Measurements from ENCODE around the gene CYRIA.

CYRIA gene

GRCh38 chr2:16637304-16637703, 28.3 kb downstream of the CYRIA start:
- H3K4me3 ChIP-seq (ENCODE audit: low read length): no peak overlapping the region
- no peak for DNase-seq (ENCODE audit: low read depth, low spot score)

GRCh38 chr2:16635791-16636699, 29.6 kb downstream of the CYRIA start:
- DNase-seq (ENCODE audit: low read depth, low spot score): peak; percentile 54
- peak overlapping the region; percentile 13 for H3K4me3 ChIP-seq (ENCODE audit: low read length)

GRCh38 chr2:16633621-16634430, 31.8 kb downstream of the CYRIA start:
- no peak overlapping the region for H3K4me3 ChIP-seq (ENCODE audit: low read length)
- no peak for DNase-seq (ENCODE audit: low read depth, low spot score)

GRCh38 chr2:16632598-16632997, 33.0 kb downstream of the CYRIA start:
- H3K4me3 ChIP-seq (ENCODE audit: low read length): no peak overlapping the region
- no peak for DNase-seq (ENCODE audit: low read depth, low spot score)

GRCh38 chr2:16630463-16630862, 35.2 kb downstream of the CYRIA start:
- DNase-seq (ENCODE audit: low read depth, low spot score): peak; percentile 78

DNA sequence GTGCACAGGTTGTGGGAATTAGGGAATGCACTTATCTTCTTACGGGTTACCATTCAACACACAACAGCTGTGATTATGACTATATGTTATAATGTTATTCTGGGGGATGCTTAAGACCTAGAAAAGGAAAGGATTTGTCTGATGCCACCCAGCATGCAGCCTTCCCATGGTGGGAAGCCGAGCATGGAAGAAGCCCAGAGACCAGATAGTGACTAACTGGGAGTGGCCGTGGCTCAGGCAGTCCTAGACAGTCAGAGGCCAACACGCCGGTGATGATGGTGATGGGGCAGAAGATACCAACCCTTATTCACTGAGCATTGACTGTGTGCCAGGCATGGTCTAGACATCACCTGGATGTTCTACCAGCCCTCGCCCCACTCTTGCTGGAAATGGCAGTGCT, 35.9 kb downstream of the CYRIA start:
- H3K4me3 ChIP-seq (ENCODE audit: low read length): no peak overlapping the region
- no peak for DNase-seq (ENCODE audit: low read depth, low spot score)

More at GRCh38 chr2:16630463-16630862, 35.2 kb downstream of the CYRIA start:
- no peak overlapping the region for H3K4me3 ChIP-seq (ENCODE audit: low read length)

DNA sequence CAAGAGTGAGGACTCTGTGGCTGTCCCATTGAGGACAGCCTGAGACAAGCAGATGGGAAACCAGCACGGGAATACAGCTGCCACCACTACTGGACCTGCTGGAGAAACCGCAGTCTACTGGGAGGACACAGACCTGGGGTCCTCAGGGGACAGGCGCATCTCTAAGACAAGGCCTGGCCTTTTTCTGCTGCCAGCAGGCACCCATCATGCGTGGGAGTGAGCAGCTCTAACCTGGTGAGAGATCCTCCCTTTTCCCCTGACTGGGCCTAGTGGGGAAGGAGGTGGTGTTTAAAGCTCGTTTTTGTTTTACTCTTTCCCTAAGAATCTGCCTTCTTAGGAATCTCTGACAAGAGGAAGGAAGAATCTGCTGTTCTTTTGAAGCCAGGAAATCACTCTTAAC, 36.6 kb downstream of the CYRIA start:
- no peak overlapping the region for H3K4me3 ChIP-seq (ENCODE audit: low read length)
- DNase-seq (ENCODE audit: low read depth, low spot score): no peak

GRCh38 chr2:16628314-16628713, 37.3 kb downstream of the CYRIA start:
- no peak overlapping the region for H3K4me3 ChIP-seq (ENCODE audit: low read length)
- peak; percentile 88 for DNase-seq (ENCODE audit: low read depth, low spot score)

DNA sequence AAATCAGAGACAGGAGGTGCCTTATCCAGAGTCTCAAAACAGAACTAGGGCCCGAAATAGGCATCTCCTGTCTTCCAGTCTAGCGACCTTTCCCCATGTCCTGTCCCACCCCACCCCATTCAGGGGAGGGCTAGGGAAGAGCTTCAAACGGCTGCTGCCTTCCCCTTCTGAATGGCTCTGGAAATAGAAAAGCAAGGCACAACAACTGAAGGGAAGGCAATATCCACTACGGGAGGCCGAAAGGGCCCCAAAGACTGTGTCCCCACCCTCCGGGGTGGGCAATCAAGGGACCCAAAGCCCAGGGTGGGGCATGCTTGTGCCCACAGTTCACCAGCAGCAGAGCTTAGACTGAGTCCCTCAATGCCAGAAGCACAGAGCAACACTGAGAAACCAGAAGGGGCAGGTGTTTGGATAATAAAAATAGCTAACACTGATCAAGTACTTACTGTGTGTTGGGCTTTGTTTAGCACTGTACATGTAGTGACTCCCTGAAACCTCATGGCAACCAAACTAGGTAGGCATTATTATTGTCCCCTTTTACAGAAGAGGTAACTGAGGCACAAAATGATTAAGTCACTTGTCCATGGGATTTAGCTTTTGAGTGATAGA, 38.5 kb downstream of the CYRIA start:
- DNase-seq (ENCODE audit: low read depth, low spot score): no peak
- no peak overlapping the region for H3K4me3 ChIP-seq (ENCODE audit: low read length)

DNA sequence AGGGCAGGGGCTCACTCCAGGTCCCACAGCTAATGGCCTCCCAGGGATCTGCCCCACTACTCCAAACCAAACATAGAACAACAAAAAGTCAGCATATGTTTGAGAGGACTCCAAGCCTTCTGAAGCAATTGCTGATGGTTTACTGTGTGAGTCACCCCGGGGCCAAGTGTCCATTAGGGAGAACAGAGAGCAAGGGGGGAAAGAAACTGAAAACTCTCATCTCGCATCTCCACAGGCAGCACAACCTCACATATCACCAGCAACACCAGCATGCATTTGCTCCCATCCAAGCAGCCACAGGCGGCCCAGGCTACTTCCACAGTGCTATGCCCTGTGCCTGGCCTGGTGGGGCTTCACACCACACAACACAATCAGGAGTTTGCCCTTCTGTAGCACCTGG, 39.1 kb downstream of the CYRIA start:
- H3K4me3 ChIP-seq (ENCODE audit: low read length): no peak overlapping the region
- DNase-seq (ENCODE audit: low read depth, low spot score): no peak

DNA sequence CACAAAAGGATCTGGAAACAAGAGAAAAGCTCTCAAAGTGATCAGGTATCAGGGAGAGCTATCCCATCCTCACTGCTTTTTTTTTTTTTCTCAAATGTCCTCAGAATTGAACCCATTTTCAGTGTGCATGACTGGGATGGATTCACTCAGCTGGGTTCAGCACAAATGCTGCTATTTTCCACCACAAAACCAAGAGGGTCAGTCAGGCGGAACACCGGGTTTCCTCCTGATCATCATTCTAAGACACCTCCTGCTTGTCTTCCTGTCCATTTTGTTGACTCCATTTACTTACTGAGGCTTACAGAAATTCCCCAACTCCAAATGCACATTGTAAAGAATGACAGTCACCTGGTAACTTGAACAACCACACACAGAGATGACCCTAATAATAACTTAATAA, 39.9 kb downstream of the CYRIA start:
- H3K4me3 ChIP-seq (ENCODE audit: low read length): no peak overlapping the region
- no peak for DNase-seq (ENCODE audit: low read depth, low spot score)

GRCh38 chr2:16625201-16625729, 40.4 kb downstream of the CYRIA start:
- no peak overlapping the region for H3K4me3 ChIP-seq (ENCODE audit: low read length)
- DNase-seq (ENCODE audit: low read depth, low spot score): no peak

DNA sequence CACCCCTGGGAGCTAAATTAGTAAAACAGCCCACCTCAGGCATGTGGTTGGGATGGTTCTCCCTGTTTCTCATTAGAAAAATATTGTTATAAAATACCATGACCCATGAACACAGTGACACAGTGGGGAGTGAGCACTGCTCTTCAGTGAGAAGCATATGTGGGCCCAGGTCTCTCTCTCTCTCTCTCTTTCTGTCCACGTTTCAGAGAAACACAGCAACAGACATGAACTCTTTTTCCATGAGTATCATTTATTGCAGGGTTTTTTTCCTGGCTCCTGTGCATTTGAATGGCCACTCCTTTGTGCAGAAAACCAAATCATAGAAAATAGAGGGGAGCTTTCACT, 41.2 kb downstream of the CYRIA start:
- no peak overlapping the region for H3K4me3 ChIP-seq (ENCODE audit: low read length)
- no peak for DNase-seq (ENCODE audit: low read depth, low spot score)

DNA sequence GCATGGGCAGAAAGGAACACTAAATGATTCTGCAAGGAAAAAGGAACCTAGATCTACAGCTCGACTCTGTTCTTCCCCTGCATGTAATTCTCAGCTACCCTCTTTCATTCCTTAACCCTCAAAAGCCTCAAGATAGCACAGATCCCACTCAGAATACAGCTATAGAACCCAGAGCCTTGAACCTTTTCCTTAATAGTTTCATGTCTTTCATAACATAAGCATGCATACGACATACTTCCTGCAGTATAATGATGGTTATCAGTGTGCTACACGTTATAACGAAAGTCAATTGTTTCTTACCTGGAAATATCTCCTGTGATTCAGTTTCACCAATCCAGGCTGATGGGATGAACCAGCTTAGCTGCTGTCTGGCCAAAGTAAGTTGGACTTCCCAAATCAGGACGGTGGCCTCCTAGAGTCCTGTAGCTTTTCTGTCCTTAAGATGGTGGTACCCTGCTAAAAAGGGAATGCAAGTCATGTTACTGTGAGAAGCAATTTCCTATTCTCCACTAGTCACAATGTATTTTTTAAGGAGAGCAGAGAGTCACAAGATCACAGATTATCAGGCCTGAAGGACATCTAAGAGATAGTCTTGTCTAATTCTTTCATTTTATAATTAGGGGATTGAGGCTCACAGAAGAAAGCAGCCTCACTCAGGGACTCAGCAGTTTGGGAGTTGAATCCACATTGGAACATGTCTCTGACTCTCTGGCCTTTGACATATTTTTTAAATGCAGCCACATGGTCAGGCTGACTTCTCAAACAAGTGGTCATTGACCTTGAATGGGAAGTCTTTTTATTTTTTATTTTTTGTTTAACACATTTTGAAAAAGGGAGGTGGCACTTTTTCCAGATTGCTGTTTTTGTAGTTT, 41.8 kb downstream of the CYRIA start:
- DNase-seq (ENCODE audit: low read depth, low spot score): no peak
- no peak overlapping the region for H3K4me3 ChIP-seq (ENCODE audit: low read length)

DNA sequence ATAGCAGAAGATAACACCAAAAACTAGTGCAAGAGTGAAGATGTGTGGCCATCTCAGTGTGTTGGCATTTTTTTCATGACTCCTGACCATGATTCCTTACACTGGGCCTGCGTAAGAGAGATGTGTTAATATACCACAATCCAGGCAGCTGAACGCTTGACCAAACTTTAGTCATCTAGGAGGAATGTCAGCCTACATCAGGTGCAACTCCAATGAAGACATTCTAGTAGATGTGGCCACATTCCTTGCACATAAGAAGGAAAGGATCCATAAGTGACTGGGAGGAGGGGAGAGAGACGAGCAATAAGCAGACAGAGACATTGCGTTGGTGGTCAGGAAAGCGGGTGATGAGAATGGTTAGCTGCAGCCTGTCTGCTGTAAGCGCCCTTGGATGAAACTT, 42.6 kb downstream of the CYRIA start:
- H3K4me3 ChIP-seq (ENCODE audit: low read length): no peak overlapping the region
- DNase-seq (ENCODE audit: low read depth, low spot score): no peak

GRCh38 chr2:16622399-16622968, 43.1 kb downstream of the CYRIA start:
- DNase-seq (ENCODE audit: low read depth, low spot score): peak; percentile 66
- H3K4me3 ChIP-seq (ENCODE audit: low read length): no peak overlapping the region

GRCh38 chr2:16621316-16621715, 44.3 kb downstream of the CYRIA start:
- no peak overlapping the region for H3K4me3 ChIP-seq (ENCODE audit: low read length)

DNA sequence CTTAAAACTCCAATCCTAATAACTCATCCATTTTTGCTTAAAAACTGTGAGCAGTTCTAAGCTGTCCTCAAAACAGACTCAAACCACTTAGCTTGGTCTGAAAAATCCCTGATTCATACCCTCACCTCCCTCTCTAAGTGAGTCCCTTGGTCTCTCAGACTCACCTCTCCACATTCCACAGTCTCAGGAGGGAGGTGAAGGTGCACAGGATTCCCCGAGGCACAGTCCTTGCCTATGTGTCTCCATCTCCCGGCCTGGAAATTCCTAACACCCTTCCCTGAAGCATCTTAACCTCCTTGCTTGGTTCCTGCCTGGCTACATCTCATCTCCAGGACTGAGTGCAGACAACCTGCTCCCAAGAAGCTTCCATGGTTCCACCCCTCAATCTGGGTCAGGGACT, 45.0 kb downstream of the CYRIA start:
- no peak for DNase-seq (ENCODE audit: low read depth, low spot score)
- no peak overlapping the region for H3K4me3 ChIP-seq (ENCODE audit: low read length)

More at GRCh38 chr2:16621316-16621715, 44.3 kb downstream of the CYRIA start:
- no peak for DNase-seq (ENCODE audit: low read depth, low spot score)

Data from Jurkat, Clone E6-1 (cell line).